ENCODE measurements around the gene LIMK2.
"Not testable (repeated sequence)": the region's sequence is repeated elsewhere in the genome, so short reads cannot be mapped to it uniquely, and the experiment has no call there.

The LIMK2 gene

DNA sequence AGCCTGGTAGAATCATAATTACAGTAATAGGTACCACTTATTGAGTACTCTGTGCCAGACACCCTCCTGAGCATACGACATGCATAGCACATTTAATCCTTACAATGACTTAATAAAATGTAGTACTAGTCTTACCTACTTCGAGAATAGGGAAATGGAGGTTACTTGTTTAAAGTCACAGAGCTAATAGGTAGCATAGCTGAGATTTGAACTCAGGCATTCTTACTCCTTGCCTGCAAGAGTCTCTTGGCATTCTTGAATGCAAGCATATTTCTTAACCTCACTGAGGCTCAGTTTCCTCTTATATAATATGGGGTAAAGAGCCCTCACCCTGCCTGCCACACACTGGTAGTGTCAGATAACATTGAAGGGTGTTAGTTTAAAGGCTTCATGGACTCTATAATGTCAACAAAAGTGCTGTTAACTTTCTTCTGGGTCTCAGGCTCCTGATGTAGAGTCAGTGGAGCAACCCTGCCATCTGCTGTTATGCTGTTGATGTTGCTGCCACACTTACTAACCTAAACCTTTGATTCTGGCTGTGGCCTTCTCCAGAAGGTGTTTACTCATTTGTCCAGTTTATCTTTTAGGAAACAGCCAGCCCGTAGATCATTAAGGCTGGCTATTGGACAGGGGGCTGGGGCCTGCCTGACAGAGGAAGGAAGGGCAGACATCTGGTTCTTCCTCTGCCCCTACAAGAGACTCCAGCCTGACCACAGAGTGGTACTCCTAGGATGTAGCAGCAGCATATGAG is 18.9 kb downstream of the LIMK2 start:
- no peak overlapping the region for H3K4me3 ChIP-seq (ENCODE audit: low read length)
- TF ChIP-seq, protein P1, sequence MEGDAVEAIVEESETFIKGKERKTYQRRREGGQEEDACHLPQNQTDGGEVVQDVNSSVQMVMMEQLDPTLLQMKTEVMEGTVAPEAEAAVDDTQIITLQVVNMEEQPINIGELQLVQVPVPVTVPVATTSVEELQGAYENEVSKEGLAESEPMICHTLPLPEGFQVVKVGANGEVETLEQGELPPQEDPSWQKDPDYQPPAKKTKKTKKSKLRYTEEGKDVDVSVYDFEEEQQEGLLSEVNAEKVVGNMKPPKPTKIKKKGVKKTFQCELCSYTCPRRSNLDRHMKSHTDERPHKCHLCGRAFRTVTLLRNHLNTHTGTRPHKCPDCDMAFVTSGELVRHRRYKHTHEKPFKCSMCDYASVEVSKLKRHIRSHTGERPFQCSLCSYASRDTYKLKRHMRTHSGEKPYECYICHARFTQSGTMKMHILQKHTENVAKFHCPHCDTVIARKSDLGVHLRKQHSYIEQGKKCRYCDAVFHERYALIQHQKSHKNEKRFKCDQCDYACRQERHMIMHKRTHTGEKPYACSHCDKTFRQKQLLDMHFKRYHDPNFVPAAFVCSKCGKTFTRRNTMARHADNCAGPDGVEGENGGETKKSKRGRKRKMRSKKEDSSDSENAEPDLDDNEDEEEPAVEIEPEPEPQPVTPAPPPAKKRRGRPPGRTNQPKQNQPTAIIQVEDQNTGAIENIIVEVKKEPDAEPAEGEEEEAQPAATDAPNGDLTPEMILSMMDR (conservative IDR thresholded peaks at IDR 0.05; ENCODE audit: low read length) = peak; percentile 86
- peak; percentile 65 for DNase-seq (ENCODE audit: low read depth)

DNA sequence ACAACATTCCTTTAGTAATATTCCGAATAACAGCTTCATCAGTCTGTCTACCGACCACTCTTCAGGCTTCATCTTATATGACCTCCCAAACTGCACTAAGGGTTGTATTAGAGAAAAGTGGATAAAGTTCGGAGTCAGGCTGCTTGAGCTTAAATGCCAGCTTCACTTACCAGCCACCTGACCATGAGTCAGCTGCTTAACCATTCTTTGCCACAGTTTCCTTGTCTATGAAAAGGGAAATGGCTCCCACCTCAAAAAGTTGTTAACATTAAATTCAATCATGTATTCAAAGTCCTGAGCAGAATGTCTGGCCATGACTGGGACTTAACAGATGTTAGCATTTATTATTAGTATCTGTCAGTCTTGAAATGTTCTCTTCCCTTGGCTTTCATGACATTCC is 20.9 kb downstream of the LIMK2 start:
- DNase-seq (ENCODE audit: low read depth) = no peak
- H3K4me3 ChIP-seq (ENCODE audit: low read length) = no peak overlapping the region
- TF ChIP-seq, protein P1 (conservative IDR thresholded peaks at IDR 0.05; ENCODE audit: low read length) = no peak

DNA sequence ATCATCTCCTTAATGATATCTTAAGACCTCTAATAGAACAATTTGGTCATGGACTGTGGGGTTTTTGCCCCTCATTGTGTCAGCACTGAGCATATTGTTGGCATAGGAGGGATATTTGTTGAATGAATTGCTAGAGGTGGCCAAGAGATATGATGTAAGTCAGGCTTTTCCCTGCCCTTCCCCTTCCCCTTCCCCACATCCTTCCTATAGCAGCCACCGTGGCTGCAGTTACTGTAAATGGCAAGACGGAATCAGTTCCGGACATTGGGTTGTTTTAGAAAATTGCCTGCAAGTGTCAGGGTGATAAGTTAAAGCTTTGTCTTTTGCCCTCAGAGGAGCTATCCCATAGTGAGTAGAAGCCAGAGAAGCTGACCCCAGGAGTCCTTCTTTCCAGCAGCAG is 23.0 kb downstream of the LIMK2 start:
- DNase-seq (ENCODE audit: low read depth) = no peak
- TF ChIP-seq, protein P1 (conservative IDR thresholded peaks at IDR 0.05; ENCODE audit: low read length) = no peak
- H3K4me3 ChIP-seq (ENCODE audit: low read length) = no peak overlapping the region

DNA sequence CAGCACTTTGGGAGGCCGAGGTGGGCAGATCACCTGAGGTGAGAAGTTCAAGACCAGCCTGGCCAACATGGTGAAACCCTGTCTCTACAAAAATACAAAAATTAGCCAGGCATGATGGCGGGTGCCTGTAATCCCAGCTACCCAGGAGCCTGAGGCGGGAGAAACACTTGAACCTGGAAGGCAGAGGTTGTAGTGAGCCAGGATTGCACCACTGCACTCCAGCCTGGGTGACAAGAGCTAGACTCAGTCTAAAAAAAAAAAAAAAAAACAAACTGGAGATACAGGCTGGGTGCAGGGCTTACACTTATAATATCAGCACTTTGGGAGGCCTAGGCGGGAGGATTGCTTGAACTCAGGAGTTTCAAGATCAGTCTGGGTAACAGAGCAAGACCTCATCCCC is 23.9 kb downstream of the LIMK2 start:
- not testable (repeated sequence) for H3K4me3 ChIP-seq (ENCODE audit: low read length); DNase-seq (ENCODE audit: low read depth)

DNA sequence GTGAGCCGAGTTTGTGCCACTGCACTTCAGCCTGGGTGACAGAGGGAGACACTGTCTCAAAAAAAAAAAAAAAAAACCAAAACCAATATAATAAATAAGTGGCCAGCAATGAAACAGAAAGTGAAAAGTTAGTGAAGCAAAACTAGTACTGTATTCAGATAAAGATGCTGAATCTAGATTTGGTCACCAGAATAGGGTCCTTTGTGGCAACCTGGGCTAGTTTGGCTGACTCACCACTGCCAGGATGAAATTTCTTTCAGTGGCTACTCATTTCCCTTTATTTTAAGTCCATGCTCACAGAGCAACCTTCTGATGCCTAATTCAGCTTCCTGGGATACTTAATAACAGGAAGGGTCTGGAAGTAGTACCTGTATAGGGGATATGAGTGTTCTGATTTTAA is 26.0 kb downstream of the LIMK2 start:
- TF ChIP-seq, protein P1 (conservative IDR thresholded peaks at IDR 0.05; ENCODE audit: low read length) = no peak
- DNase-seq (ENCODE audit: low read depth) = no peak
- no peak overlapping the region for H3K4me3 ChIP-seq (ENCODE audit: low read length)

DNA sequence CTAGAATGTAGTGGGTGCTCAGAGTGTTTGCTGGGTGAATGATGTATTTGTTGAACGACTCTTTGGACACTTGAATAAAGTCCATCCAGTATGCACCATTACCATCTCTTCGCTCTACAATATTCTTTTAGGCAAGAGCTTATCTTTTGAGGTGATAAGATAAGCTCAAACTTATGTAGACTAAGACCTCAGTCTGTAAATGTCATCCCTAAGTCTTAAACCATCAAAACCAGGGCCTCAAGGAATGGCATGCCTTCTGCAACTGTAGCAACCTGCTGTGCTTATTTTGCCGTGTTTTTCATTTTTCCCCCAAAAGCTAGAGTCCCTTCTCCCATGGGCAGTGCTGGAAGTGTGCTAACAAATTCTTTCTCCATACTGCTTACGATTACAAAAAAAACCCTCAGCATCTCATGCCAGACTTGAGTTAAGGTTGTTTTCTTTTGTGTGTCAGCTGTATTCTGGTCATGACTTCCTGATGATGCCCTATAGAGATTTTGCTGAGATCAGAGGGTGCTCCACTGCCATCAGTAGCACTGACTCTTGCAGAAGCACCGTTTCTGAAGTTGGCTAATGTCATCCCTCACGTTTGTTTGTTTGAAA is 27.8 kb downstream of the LIMK2 start:
- TF ChIP-seq, protein P1 (conservative IDR thresholded peaks at IDR 0.05; ENCODE audit: low read length) = no peak
- no peak overlapping the region for H3K4me3 ChIP-seq (ENCODE audit: low read length)
- DNase-seq (ENCODE audit: low read depth) = no peak

DNA sequence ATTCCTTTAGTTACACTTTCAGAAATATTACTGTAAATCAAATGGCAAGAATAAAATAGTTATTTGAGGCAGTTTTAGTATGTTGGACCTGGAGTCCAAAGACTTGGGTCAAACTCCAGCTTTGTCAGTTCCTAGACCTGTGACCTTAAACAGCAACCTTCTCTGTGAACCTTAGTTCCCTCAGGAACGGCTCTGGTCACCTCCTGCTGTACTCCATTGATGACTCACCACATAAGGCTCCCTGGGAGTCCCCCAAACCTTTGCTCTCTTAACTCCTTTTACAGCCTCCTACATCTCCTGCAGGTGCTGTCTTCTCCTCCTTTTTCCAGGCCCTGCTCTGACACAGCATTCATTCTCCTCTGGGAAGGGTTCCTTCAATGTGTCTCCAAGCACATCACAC is 29.1 kb downstream of the LIMK2 start:
- TF ChIP-seq, protein P1 (conservative IDR thresholded peaks at IDR 0.05; ENCODE audit: low read length) = no peak
- no peak for DNase-seq (ENCODE audit: low read depth)
- H3K4me3 ChIP-seq (ENCODE audit: low read length) = no peak overlapping the region
